ENCODE measurements around the gene CATSPERD. TPM values are rescaled to one million over a fixed set of nuclear protein-coding genes. Genes with fewer than 3 reads are reported as not detected.
A peak's percentile ranks its signal among the peaks of the same experiment; 100 is the strongest.
"Not testable (repeated sequence)": the region's sequence is repeated elsewhere in the genome, so short reads cannot be mapped to it uniquely, and the experiment has no call there.

The CATSPERD gene
- total RNA-seq, 1 donor from 2014 or later, result not detected

DNA sequence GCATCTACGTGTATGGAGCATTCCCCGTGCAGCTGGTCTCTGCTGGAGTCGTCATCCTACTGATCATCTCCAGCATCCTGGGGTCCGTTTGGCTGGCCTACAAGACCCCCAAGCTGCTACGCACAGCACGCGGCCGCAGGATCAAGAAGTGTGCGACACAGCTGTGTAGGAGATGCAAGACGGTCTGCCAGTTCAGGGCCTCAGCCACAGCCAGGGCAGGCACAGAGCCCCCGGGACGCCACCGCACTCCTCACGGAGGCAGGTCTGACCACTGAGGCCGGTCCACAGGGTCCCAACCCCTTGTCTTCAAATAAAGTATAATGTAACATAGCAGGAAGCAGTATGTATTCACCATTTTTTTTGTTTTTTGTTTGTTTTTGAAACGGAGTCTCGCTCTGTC, 58.0 kb downstream of the CATSPERD start:
- intact Hi-C loops (cut with micrococcal nuclease), result no loop called here
- ATAC-seq (no peak), DNase-seq (no peak)

DNA sequence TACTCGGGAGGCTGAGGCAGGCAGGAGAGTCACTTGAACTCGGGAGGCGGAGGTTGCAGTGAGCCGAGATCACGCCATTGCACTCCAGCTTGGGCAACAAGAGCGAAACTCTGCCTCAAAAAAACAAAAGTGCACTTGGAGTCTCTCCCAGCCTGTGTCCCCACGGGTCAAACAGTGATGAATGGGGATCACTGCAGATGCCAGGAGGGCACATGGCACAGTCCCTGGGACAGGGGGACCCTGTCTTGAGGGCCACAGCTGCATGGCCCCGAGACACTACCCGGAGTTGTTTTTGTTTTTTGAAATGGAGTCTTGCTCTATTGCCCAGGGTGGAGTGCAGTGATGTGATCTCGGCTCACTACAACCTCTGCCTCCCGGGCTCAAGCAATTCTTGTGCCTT, 60.5 kb downstream of the CATSPERD start:
- intact Hi-C loops (cut with micrococcal nuclease); DNase-seq; ATAC-seq: not testable (repeated sequence)

DNA sequence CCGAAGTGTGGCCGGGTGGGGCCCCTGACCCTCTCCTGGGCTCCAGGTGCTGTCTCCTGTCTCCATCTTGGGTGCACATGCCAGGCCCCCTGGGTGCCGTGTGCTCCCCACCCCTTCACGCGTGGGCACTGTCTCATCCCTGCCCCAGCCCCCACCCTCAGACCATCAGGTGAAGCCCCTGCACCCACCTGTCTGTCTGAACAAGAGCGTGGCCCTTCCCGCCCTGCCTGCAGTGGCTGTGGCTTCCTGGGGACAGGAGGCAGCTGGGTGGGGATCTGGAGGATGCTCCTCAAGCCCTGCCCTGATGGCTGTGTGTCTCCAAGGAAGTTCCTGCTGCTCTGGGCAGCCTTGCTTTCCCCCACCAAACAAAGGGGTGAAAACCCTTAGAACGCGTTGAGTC, 61.9 kb downstream of the CATSPERD start:
- intact Hi-C loops (cut with micrococcal nuclease), result no loop called here
- ATAC-seq, result no peak

DNA sequence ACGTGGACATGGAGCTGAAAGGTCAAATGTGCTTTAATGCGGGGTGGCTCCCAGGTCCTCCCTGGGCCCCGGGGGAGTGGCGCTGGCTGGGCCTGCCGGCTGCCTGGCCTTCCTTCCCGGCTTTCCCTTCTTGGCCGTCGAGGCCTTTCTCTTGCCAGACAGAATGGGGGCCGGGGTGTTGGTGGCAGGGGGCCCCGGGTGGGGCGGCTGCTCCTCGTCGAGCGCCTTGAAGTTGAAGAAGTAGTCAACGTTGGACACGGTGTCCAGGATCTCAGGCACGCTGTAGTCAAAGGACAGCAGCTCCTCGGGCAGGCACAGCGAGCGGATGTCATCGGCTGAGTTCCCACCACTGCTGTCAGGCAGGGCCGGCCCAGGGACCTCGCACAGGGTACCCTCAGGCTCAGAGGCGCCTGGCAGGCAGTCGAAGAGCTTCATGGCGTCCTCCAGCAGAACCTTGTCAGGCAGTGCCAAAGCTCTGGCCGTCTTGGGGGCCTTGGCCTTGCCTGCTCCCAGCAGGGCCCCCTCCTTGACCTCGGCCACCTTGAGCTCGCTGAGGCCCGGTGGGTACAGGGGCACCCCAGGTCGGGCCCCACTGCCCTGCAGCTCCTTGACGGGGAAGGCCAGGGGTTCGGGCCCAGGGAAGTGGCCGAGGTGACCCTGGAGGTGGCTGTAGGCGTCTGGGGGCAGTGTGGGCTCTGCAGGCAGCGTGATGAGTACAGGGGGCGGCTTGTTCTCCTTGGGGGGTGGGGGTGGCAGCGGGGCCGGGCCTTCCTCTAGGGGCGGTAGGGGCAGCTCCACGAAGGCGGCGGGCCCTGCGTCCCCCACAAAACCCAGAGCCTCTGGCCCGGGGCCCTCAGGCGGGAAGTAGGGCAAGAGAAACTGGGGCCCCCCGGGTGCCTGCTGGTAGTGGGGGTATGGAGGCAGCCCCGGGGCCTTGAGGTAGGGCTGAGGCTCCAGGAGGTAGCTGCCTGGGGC, 62.8 kb downstream of the CATSPERD start:
- intact Hi-C loops (cut with micrococcal nuclease), result no loop called here

More for the DNA sequence above, 61.9 kb downstream of the CATSPERD start:
- no peak for DNase-seq

DNA sequence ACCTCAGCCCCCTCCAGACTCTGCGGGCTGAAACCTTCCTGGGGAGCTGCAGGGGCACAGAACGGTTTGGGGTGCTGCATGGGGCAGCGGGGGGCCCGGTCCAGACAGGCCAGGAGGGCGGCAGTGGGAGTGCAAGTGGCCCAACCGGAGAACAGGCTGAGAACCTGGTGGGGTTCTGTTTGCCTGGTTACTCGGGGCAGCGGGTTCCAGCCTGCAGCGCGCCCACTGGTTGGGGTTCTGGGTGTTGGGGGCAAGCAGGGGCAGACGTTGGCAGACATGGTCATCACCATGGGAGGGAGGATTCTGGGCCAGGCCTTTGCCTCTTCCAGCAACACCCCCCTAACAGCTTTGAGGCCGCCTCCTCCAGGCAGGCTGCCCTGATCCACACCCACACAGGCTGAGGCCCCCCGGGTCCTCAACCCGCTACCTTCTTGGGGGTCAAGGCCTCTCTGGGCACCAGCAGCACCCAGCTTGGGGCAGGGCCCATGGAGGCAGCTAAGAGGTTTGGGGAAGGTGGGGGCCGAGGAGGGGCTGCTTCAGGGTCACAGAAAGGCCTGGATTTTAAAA, 64.2 kb downstream of the CATSPERD start, which contains the start of gene PRR22:
PRR22 (minus strand) TSS at position 166 of the 567 bp plus-strand sequence; CDS start at position 80, 86 bp downstream.
- intact Hi-C loops (cut with micrococcal nuclease), result no loop called here
- DNase-seq (no peak), ATAC-seq (no peak)

More for the DNA sequence above, 62.8 kb downstream of the CATSPERD start:
- no peak for DNase-seq
- no peak for ATAC-seq

DNA sequence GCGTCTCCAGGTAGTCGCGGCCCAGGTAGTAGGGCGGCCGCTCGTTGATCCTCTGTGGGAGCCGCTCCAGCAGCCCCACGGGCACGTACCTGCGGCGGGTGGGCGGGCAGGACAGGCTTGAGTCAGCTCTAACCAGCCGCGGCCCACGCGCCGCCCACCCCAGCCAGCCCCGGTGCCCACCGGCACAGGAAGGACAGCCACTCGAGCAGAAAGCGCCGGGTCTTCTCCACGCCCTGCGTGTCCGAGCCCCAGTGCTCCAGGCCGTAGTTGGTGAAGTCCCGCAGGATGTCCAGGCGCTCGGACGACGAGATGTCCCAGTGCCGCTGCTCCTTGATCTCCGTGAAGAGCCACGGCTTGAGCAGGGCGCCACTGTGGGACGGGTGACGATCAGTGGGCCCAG, 65.0 kb downstream of the CATSPERD start:
- ATAC-seq, result no peak
- no peak for DNase-seq
- intact Hi-C loops (cut with micrococcal nuclease), result no loop called here

DNA sequence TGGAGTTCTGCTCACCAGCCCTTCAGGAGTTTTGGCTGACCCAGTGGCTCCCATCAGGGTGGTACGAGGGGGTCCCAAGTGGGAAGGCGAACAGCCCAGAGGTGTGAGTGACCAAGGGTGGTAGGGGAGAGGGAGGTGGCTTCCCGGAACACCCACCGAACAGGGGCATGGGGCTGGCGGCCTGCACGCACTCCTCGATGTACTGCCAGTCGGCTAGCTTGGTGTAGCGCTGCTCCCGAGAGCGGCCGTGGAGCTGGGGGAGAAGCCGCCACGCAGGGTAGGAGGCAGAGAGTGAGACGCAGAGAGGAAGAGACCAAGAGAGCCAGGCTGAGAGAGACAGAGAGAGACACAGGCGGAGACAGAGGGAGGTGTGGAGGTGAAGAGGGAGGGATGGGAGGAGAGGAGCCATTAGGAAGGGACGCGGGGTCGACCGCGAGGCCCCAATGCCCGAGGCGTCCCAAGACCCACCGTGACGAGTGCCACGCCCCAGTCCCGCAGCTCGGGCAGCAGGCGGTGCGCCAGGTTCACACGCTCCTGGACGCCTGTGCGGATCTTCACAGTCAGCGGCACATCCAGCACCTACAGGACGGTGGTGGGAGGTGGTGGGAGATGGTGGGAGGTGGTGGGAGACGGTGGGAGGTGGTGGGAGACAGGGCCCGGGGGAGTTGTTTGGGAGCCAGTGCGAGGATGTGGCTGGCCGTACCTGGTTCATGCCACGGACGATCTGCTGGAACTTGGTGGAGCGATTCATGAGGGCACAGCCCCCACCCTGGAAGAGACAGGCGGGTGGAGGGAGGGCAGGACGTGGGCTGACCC, 66.4 kb downstream of the CATSPERD start:
- ATAC-seq (no peak), DNase-seq (peak; percentile 30)
- intact Hi-C loops (cut with micrococcal nuclease), result no loop called here

DNA sequence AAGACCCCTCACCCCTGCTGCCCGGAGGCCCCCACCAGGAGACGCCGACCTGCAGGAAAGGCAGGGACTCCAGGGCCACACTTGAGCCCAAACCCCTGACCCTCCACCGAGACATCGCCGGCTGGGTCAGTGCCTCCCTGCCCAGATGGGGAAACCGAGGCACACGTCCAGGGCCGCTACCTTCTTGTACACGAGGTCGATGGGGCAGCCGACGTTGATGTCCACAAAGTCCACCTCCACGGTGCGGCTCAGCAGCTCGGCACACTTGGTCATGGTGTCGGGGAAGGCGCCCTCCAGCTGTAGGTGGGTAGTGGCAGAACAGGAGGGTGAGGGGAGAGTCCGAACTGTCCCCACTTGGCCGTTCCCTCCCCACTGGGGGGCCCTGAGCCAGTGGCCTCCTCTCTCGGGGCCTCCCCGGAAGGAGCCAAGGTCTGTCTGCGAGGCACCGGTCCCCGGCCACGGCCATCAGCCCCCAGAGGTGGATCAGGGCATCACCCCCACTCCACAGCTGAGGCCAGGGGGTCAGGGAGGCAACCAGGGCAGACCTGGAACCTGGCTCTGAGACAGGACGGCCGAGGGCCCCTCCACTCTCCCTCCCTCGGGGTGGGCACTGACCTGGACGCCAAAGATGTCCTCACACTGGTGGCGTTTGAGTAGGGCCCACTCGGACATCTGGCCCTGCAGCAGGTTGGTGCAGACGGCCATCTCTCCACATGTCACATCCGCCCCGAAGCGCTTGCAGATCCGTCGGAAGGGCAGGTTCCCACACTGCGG, 67.2 kb downstream of the CATSPERD start:
- DNase-seq, result peak; percentile 34
- no peak for ATAC-seq

DNA sequence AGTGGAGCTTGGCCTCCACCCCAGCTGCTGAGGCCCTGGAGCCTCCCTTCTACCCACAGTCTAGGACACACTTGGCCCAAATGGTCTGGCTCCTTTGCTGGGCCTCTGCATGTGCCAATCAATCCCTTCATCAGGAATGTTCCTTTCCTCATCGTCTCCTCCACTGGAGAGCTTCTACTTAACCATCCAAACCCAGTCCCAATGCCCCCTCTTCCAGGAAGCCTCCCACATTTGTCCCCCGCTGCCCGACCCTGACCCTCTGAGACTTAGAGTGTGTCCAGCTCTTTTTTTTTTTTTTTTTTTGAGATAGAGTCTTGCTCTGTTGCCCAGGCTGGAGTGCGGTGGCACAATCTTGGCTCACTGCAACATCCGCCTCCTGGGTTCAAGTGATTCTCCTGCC, 68.0 kb downstream of the CATSPERD start:
- ATAC-seq (no peak), DNase-seq (no peak)
- intact Hi-C loops (cut with micrococcal nuclease), result no loop called here

More for the DNA sequence above, 67.2 kb downstream of the CATSPERD start:
- intact Hi-C loops (cut with micrococcal nuclease), result no loop called here

DNA sequence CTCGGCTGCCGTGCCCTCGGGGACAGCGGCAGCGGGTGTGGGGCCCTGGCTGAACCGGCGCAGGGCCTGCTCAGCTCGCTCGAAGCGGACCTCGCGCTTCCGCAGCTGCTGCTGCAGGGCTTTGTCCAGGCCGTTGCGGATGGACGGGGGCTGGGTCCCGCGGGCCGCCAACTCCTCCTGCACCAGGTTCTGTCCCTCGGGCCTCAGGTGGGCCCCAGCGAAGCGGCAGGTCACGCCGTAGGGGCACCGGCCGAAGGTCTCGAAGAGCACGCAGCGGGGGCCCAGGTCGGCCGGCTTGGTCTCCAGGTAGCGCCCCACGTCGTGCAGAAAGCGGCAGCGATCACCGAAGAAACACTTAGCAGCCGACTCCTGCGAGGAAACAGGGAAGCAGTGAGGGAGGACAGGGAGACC, 68.9 kb downstream of the CATSPERD start:
- ATAC-seq, result no peak
- intact Hi-C loops (cut with micrococcal nuclease), result no loop called here
- DNase-seq, result peak; percentile 36

DNA sequence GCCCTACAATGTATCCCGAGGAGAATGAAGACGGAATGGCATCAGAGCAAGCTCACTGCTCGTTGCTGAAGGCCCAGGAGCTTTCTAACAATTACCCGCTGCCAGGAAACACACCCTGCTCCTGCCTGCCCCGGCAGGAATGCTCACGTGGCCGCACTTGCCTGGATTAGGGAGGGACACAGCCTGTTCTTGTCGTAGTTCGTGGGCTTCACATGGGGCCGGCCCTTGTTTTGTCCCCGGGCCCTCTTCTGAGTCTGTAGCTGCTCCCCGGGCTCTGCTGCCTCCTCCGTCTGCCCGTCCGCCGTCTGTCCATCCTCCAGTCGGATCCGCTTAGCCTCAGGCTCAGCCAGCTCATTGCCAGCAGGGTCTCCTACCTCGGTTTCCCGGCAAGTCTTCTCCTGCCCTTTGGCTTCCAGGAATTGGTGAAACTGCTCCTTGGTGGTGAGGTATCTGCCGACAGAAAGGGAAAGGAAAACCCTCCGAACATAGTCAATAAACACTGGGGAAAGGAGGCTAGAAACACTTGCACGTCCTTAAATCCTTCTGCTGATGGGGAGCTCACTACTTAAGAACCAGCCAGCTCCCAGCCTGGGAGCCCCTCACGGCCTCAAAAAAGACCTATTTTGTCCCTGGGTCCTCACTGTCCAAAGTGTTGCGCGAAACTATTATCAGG, 69.6 kb downstream of the CATSPERD start:
- DNase-seq (no peak), ATAC-seq (no peak)
- intact Hi-C loops (cut with micrococcal nuclease), result loop anchor here (5.0 kb wide), 1 partner anchor 68 kb away; the partner anchor contains the start of genes CATSPERD and LONP1

DNA sequence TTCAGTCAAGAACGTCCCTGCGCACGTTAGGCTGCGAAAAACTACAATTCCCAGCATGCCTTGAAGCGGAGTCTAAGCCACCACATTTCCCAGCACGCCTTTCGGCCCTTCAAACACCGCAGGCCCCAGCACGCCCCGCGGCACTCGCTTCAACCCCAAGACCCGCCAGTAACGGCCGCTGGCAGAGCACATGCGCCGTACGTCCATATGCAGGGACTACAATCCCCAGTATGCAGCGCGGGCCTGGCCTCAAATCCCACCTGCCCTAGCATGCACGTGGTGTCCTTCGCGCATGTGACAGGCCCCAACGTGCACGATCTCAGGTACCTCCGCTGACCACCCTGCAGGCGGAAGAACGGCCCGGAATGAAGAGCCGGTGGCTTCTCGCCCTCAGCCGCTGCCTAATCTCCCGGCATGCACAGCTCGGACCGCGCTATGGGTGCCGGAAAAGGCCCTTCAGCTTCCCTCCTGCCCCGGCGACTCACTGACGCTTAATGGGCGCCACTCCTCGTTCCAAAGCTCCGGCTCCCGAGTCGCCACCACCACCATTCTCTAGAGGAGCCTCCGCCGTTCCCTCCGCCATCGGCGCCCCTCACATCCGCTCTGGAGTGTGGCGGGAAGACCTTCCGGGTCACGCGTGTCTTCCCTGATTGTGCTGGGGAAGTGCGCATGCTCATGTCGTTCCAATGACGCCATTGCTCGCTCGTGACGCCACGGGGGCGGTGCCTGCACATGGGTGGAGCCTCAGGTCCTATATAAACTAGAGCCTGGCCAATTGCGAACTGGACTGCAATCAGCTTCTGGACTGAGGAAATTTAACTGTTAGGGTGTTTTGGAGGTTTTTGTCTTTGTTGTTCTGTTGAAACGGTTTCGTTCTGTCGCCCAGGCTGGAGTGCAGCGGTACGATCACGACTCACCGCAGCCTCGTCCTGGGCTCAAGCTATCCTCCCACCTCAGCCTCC, 70.4 kb downstream of the CATSPERD start, which contains the start of gene DUS3L:
DUS3L (minus strand) TSS at position 605 of the 962 bp plus-strand sequence; CDS start at position 583, 22 bp downstream.
- ATAC-seq, result peak; percentile 96
- intact Hi-C loops (cut with micrococcal nuclease), result loop anchor here (5.0 kb wide), 1 partner anchor 69 kb away; the partner anchor contains the start of genes CATSPERD and LONP1

DNA sequence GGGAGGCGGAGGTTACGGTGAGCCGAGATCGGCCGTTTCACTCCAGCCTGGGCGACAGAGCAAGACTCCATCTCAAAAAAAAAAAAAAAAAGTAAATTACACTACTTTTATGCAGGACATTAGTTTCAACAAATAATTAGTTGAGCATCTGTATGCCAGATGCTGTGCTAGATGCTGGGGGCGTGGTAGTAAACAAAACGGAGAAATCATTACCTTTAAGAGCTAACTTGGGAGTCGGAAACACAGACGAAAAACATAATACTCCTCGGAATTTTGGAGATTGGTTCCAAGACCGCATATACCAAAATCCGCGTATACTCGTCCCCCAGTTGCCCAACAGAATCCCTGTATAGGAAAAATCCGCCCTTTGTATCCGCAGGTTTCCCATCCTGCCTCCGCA, 71.8 kb downstream of the CATSPERD start:
- intact Hi-C loops (cut with micrococcal nuclease), result loop anchor here (5.0 kb wide), 1 partner anchor 70 kb away; the partner anchor contains the start of genes CATSPERD and LONP1
- DNase-seq, result no peak
- ATAC-seq, result no peak

More for the DNA sequence above, 70.4 kb downstream of the CATSPERD start, which contains the start of gene DUS3L:
- peak; percentile 98 for DNase-seq

DNA sequence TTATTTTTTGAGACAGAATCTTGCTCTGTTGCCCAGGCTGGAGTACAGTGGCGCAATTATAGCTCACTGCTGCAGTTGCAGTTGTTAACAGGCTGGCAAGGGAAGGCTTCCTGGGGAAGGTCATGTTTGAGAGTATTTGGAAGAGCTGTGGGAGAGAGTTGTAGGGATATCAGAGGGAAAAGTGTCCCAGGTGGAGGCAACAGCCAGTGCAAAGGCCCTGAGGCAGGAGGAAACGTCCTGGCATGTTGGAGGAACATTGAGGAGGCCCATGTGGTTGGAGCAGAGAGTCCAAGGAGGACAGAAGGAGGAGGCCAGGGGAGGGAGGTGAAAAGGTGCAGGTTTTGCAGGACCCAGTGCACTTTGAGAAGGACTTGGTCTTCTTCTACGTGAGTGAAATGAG, 72.8 kb downstream of the CATSPERD start:
- ATAC-seq (no peak), DNase-seq (no peak)
- intact Hi-C loops (cut with micrococcal nuclease), result loop anchor here (5.0 kb wide), 1 partner anchor 71 kb away; the partner anchor contains the start of genes CATSPERD and LONP1

DNA sequence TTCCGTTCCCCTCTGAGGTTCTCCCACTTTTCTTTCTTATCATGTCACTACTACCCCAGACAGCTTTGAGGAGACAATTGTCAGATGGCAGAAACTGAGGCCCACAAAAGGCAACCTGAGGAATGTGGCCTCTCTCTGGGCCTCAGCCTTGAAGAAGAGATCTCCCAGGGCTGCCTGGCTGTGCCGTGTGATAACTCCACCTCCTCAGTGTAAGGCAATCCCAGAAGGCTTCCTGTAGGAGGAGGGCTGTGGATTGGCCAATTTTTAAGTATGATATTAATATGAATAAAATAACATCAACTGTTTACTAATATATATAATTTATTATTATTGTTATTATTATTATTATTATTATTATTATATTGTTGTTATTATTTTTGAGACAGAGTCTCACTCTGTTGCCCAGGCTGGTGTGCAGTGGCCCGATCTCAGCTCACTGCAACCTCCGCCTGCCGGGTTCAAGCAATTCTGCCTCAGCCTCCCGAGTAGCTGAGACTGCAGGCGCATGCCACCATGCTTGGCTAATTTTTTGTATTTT, 75.0 kb downstream of the CATSPERD start:
- ATAC-seq (no peak), DNase-seq (no peak)
- intact Hi-C loops (cut with micrococcal nuclease), result no loop called here

DNA sequence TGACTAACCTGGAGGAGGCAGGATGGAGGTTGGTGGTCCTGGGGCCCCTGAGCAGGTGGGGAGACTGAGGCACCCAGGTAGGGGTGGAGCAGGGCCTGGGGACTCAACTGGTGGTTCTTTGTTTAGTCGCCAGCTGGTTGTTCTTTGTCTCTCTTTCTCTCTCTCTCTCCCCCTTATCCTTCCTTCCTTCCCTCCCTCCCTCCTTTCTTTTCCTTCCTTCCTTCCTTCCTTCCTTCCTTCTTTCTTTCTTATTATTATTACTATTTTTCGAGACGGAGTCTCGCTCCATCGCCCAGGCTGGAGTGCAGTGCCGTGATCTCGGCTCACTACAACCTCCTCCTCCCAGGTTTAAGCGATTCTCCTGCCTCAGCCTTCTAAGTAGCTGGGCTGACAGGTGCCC, 77.8 kb downstream of the CATSPERD start:
- intact Hi-C loops (cut with micrococcal nuclease), result no loop called here
- DNase-seq (no peak), ATAC-seq (no peak)

Data from left ventricle myocardium superior (tissue), 1 donor.